Keratinocyte (primary cell): Measurements from ENCODE around the gene LMAN1. TPM values are rescaled to one million over a fixed set of nuclear protein-coding genes. Genes with fewer than 3 reads are reported as not detected.

ENCODE experiments used
- DNase-seq: peaks from one replicate; pipeline ENCODE4 v3.0.0-alpha.2; 2011; ENCODE audit warnings: low read depth, missing footprints, low spot score
- FAIRE-seq: peaks from 2 replicates; lab custom pipeline; 2011; peaks lifted over from hg19 to GRCh38; lab: Jason Lieb, UNC
- H2AFZ ChIP-seq: 2 replicates; pipeline ENCODE4 v1.6.0; 2012; ENCODE audit warnings: low read length, control low read depth, inconsistent platforms; ENCODE audit not compliant: control insufficient read depth
- H3K27ac ChIP-seq: 2 replicates; pipeline ENCODE4 v1.5.1; 2011; ENCODE audit warnings: low read length; ENCODE audit not compliant: control insufficient read depth, insufficient read depth
- H3K27me3 ChIP-seq: 3 replicates; pipeline ENCODE4 v1.6.0; 2011; ENCODE audit warnings: low read length; ENCODE audit not compliant: control insufficient read depth, insufficient read depth; ENCODE audit errors: extremely low read depth
- H3K36me3 ChIP-seq, 2 experiments: 2 replicates in 1 of 2; 3 replicates in 1 of 2; pipeline ENCODE4 v1.5.1; 2011; ENCODE audit warnings: low read length in 2 of 2, mild to moderate bottlenecking in 1 of 2; ENCODE audit not compliant: control insufficient read depth in 2 of 2, insufficient read depth in 2 of 2; ENCODE audit errors: extremely low read depth in 1 of 2
- H3K4me1 ChIP-seq: 3 replicates; pipeline ENCODE4 v1.5.1; 2011; ENCODE audit warnings: low read length; ENCODE audit not compliant: control insufficient read depth, insufficient read depth; ENCODE audit errors: extremely low read depth
- H3K4me2 ChIP-seq: 3 replicates; pipeline ENCODE4 v1.6.0; 2011; ENCODE audit warnings: low read depth, low read length; ENCODE audit not compliant: control insufficient read depth, insufficient read depth; ENCODE audit errors: extremely low read depth
- H3K4me3 ChIP-seq, 3 experiments: fragments of 200-600 bp in 1 of 3; sonication (generic) in 1 of 3; 2 replicates in 2 of 3; 3 replicates in 1 of 3; pipeline ENCODE4 v1.5.1; 2011 to 2016; ENCODE audit warnings: low read length in 3 of 3, mild to moderate bottlenecking in 3 of 3, control low read depth in 2 of 3, inconsistent platforms in 1 of 3, low read depth in 1 of 3, mixed read lengths in 1 of 3, mixed run types in 1 of 3, moderate library complexity in 1 of 3; ENCODE audit not compliant: control insufficient read depth in 2 of 3, insufficient read depth in 2 of 3; ENCODE audit errors: extremely low read depth in 1 of 3
- H3K79me2 ChIP-seq: 2 replicates; pipeline ENCODE4 v1.6.0; 2012; ENCODE audit warnings: low read length; ENCODE audit not compliant: control insufficient read depth, insufficient read depth
- H3K9ac ChIP-seq: 3 replicates; pipeline ENCODE4 v1.6.0; 2011; ENCODE audit warnings: low read length; ENCODE audit not compliant: control insufficient read depth, insufficient read depth; ENCODE audit errors: extremely low read depth
- H3K9me1 ChIP-seq: 3 replicates; pipeline ENCODE4 v1.6.0; 2011; ENCODE audit warnings: low read length; ENCODE audit not compliant: control insufficient read depth, insufficient read depth; ENCODE audit errors: extremely low read depth
- H3K9me3 ChIP-seq: 2 replicates; pipeline ENCODE4 v1.5.1; 2012; ENCODE audit warnings: low read depth, low read length; ENCODE audit not compliant: control insufficient read depth
- H4K20me1 ChIP-seq: 3 replicates; pipeline ENCODE4 v1.6.0; 2011; ENCODE audit warnings: low read length; ENCODE audit not compliant: control insufficient read depth, insufficient read depth; ENCODE audit errors: extremely low read depth
- EZH2 ChIP-seq: IDR thresholded peaks from one replicate; pipeline ENCODE4 v1.6.1; 2012; ENCODE audit warnings: inconsistent platforms, mild to moderate bottlenecking, low read length, moderate library complexity
- dilution Hi-C: fragments of 300-500 bp; cut with MboI; formaldehyde crosslinking; loops from one replicate; pipeline ENCODE4 v1.7.0; 2020; ENCODE audit warnings: low sequenced_read_pairs; ENCODE audit not compliant: extremely low pct_ligation_motif_present
- polyA plus RNA-seq, 5 experiments: library from polyadenylated mRNA; depleted of rRNA in 3 of 5; stranded (reverse) in 3 of 5; stranded (forward) in 1 of 5; unstranded in 1 of 5; fragments of >200 nt; gene quantifications; 1 replicate in 1 of 5; 2 replicates in 3 of 5; 3 replicates in 1 of 5; pipeline versions ENCODE4 v1.2.1 to v1.2.3, GENCODE V29; 2011 to 2012; ENCODE audit warnings: missing spikeins in 2 of 5, low read depth in 1 of 5, low replicate concordance in 1 of 5
- TF ChIP-seq, protein P1 (sequence below), 3 experiments: IDR thresholded peaks in 1 of 3; conservative IDR thresholded peaks in 1 of 3; optimal IDR thresholded peaks in 1 of 3; 2 replicates in 2 of 3; 3 replicates in 1 of 3; pipeline versions ENCODE3 to v1.5.1; 2011; ENCODE audit warnings: low read length in 3 of 3, mild to moderate bottlenecking in 3 of 3, moderate library complexity in 2 of 3, control low read depth in 1 of 3, inconsistent platforms in 1 of 3; ENCODE audit not compliant: insufficient read depth in 2 of 3; ENCODE audit errors: extremely low read depth in 1 of 3

LMAN1 gene
- polyA plus RNA-seq, 1 donor (not counting 4 experiments of a cell fraction or from before 2014, with no cell fraction given) = 55.6 TPM

DNA sequence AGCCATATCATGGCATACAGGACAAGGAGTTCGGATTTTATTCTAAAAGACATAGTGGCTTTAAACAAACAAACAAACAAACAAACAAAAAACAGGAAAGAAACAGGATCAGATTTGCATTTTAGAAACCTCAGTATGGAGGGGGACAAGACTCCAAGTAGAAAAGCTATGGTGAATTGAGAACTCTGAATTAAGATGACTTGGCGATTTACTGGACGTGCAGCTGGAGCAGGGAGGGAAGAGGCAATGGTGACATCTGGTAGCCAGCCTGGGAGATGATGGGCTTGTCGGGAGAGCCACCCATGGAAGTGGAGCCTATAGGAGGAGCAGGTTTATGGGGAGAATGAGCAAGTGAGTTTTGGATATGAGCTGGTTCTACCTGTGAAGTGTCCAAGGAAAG, 53.8 kb downstream of the LMAN1 start:
- TF ChIP-seq EZH2 = no peak
- TF ChIP-seq, protein P1, sequence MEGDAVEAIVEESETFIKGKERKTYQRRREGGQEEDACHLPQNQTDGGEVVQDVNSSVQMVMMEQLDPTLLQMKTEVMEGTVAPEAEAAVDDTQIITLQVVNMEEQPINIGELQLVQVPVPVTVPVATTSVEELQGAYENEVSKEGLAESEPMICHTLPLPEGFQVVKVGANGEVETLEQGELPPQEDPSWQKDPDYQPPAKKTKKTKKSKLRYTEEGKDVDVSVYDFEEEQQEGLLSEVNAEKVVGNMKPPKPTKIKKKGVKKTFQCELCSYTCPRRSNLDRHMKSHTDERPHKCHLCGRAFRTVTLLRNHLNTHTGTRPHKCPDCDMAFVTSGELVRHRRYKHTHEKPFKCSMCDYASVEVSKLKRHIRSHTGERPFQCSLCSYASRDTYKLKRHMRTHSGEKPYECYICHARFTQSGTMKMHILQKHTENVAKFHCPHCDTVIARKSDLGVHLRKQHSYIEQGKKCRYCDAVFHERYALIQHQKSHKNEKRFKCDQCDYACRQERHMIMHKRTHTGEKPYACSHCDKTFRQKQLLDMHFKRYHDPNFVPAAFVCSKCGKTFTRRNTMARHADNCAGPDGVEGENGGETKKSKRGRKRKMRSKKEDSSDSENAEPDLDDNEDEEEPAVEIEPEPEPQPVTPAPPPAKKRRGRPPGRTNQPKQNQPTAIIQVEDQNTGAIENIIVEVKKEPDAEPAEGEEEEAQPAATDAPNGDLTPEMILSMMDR (optimal IDR thresholded peaks at IDR 0.05 in 1 of 3, IDR thresholded peaks at IDR 0.05 in 1 of 3, conservative IDR thresholded peaks at IDR 0.05 in 1 of 3; ENCODE audit: extremely low read depth in 1 of 3, insufficient read depth in 2 of 3, low read length in 3 of 3) = no peak
- Histone ChIP-seq H3K79me2 (no peaks in the 10 kb centered on the region), H3K36me3 (no peaks in the 10 kb centered on the region), H3K4me3 (no peak overlapping the region), H3K27me3 (peaks cover 12% of the 10 kb centered on the region), H3K9me1 (no peaks in the 10 kb centered on the region), H2AFZ (no peak overlapping the region), H3K9me3 (no peaks in the 10 kb centered on the region), H3K4me2 (no peak overlapping the region), H3K9ac (no peak overlapping the region), H4K20me1 (no peaks in the 10 kb centered on the region), H3K27ac (no peak overlapping the region), H3K4me1 (peaks cover 9% of the 10 kb centered on the region)
- FAIRE-seq (no peak), DNase-seq (no peak)
- dilution Hi-C loops = no loop called here

DNA sequence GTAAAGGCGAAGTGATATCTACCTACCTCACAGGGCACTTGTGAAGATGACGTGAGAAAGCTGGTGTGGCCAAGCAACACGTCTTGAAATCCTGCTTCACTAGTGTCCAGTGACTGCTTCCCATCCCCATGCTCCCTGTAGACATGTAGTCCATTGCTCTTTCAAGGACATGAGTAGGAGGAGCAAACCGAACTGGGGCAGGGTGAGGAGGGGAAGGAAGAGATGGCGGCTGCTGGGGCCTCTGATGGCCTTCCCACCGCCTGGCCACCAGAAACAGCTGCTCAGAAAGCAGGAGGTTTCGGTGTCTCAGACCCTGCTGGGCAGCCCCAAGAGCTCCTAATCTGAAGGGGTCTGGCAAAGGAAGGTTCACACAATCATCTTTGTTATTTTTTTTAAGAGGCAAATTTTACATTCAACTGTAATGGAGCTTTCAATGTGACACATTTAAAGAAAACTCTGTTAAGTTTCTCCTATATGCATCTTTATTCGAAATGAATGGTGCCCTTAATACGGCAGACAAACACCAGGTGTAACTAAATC, 55.3 kb downstream of the LMAN1 start:
- no peak for DNase-seq
- no peak for TF ChIP-seq EZH2
- TF ChIP-seq, protein P1 (optimal IDR thresholded peaks at IDR 0.05 in 1 of 3, IDR thresholded peaks at IDR 0.05 in 1 of 3, conservative IDR thresholded peaks at IDR 0.05 in 1 of 3; ENCODE audit: extremely low read depth in 1 of 3, insufficient read depth in 2 of 3, low read length in 3 of 3) = no peak
- no peaks in the 10 kb centered on the region for H3K79me2 ChIP-seq
- dilution Hi-C loops = no loop called here
- H2AFZ ChIP-seq = no peak overlapping the region
- H4K20me1 ChIP-seq = no peaks in the 10 kb centered on the region
- no peak overlapping the region for H3K4me3 ChIP-seq
- FAIRE-seq = no peak
- H3K9me3 ChIP-seq = no peaks in the 10 kb centered on the region
- no peaks in the 10 kb centered on the region for H3K36me3 ChIP-seq
- no peak overlapping the region for H3K4me2 ChIP-seq
- no peaks in the 10 kb centered on the region for H3K9me1 ChIP-seq
- peaks cover 9% of the 10 kb centered on the region for H3K4me1 ChIP-seq
- no peak overlapping the region for H3K27ac ChIP-seq
- H3K9ac ChIP-seq = no peak overlapping the region
- peaks cover 9% of the 10 kb centered on the region for H3K27me3 ChIP-seq
